ES-I3 (cell line): Measurements from ENCODE around the gene CCL28.
"Not testable (repeated sequence)": the region's sequence is repeated elsewhere in the genome, so short reads cannot be mapped to it uniquely, and the experiment has no call there.

Source experiments
- H3K36me3 ChIP-seq: 2 replicates; pipeline ENCODE4 v1.6.1; 2013; ENCODE audit warnings: mild to moderate bottlenecking, low read length, control low read depth, moderate library complexity; ENCODE audit not compliant: insufficient read depth
- H3K4me1 ChIP-seq: 2 replicates; pipeline ENCODE4 v1.6.1; 2013; ENCODE audit warnings: mild to moderate bottlenecking, control low read depth, low read length; ENCODE audit not compliant: insufficient read depth
- H3K9ac ChIP-seq: 2 replicates; pipeline ENCODE4 v1.6.1; 2013; ENCODE audit warnings: low read depth, mild to moderate bottlenecking, low read length, moderate library complexity
- H3K9me3 ChIP-seq: 2 replicates; pipeline ENCODE4 v1.6.1; 2013; ENCODE audit warnings: mild to moderate bottlenecking, low read length, moderate library complexity; ENCODE audit not compliant: control insufficient read depth, insufficient read depth

CCL28 gene

DNA sequence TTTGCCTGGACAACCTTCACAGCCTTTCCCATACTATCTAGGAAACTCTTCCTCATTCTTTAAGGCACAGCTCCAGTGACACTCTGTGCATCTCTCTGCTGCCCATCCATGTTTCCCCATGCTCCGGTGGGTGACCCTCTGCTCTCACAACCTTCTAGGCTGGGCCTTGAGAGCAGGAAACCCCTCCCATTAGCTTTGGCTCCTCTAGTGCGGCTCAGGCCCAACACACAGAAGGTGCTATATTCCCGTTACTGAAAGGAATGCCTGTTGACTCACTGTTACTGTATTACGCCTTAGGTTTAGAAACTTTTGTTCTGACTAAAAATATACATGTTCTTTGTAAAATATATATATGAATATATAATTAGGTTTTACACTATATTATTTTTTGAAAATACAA, 8.1 kb upstream of the CCL28 start:
- Histone ChIP-seq H3K36me3 (no peaks in the 10 kb centered on the region), H3K9me3 (no peaks in the 10 kb centered on the region), H3K4me1 (peaks cover 4% of the 10 kb centered on the region; the same call in 1 of the 2 replicates), H3K9ac (no peak overlapping the region)

DNA sequence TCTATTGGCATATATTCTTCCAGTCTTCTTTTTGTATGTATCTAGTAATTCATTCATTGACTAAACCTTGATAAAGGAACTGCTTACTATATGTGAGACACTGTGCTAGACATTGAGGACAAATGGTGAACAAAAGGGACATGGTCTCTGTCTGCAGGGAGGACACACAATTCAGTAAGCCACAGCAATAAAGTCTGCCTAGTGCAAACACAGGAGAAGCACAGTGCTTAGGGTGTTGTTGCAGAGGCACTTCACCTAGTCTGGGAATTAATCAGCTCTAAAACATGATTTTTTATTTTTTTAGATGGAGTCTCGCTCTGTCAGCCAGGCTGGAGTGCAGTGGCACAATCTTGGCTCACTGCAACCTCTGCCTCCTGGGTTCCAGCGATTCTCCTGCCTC, 6.4 kb upstream of the CCL28 start:
- Histone ChIP-seq H3K9ac (no peak overlapping the region), H3K4me1 (peaks cover 4% of the 10 kb centered on the region; the same call in 1 of the 2 replicates), H3K36me3 (no peaks in the 10 kb centered on the region), H3K9me3 (no peaks in the 10 kb centered on the region)

DNA sequence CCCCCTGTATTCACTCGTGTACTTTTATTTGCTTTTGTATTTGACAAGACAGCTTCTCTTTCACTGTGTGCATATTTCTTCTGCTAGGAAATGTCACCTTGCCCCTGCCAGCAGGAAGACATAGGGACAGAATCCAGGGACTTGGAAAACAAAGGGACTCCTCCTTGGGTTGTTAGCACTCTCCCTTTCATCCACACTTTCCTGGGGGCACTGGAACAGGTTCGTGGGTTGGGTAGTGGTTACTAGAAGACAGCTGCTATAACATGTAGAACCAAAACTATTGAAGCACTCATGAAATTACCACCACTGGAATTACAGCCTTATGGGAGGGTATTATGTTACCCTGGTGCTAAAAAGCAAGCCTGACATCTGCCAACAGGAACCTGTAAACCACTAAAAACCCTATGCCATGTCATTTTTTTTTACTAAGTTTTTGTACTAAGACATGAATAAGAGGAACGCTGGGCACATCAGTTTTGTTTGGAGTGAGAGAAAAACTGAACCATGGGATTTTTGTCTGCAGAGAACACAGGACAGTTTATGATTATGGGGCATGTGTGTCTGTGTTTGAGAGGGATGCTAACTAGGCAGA, 4.7 kb upstream of the CCL28 start:
- peaks cover 4% of the 10 kb centered on the region; the same call in 1 of the 2 replicates for H3K4me1 ChIP-seq
- H3K36me3 ChIP-seq: no peaks in the 10 kb centered on the region
- no peak overlapping the region for H3K9ac ChIP-seq
- H3K9me3 ChIP-seq: no peaks in the 10 kb centered on the region

DNA sequence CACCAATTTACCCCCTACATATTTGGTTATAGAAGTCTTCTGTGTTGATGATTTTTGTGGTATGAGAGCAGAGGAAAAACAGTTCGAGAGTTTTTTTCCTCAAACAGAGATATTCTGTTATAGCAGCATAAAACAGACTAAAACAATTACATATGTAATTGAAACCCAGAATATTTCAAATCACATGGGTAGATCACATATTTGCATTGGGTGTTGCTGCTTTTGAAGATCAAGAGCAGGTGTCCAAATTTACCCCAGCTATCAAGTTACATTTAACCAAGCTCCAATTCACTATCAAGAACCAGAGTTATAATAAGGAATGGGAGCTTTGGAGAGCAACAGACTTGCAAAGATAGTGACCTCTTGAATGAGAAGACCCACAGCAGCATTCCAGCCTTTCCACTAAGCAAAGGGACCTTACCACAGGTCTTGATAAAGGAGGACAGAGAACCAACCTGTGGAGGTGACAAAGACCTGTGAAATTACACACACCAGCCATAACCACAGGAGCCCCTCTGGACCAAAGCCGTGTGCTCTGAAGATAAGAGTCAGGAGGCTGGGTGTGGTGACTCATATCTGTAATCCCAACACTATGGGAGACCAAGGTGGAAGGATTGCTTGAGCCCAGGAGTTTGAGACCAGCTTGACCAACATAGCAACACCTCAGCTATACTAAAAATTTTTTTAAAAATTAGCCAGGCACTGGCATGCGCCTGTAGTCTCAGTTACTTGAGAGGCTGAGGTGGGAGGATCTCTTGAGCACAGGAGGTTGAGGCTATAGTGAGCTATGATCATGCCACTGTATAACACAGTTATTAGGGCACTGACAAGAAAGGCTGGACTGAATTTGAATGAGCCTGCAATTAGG, 4.0 kb upstream of the CCL28 start:
- no peak overlapping the region for H3K9ac ChIP-seq
- no peaks in the 10 kb centered on the region for H3K36me3 ChIP-seq
- H3K4me1 ChIP-seq: peaks cover 4% of the 10 kb centered on the region; the same call in 1 of the 2 replicates
- no peaks in the 10 kb centered on the region for H3K9me3 ChIP-seq

DNA sequence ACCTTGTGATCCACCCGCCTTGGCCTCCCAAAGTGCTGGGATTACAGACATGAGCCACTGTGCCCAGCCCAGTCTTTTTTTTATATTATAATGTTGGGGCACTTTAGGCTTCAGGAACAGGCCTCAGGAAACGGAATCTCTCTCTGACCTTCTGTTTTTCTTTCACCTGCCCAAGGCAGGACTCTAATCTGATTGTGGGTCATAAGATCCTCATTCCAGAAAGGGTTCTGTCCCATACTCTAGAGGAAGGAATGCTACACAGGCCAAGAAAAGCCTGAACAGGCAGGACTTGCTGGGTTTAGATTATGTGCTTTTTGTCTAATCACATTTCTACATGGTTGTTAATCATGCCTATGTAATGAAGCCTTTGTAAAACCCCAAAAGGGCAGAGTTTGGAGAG, 1.8 kb upstream of the CCL28 start:
- Histone ChIP-seq H3K9me3 (no peaks in the 10 kb centered on the region), H3K36me3 (no peaks in the 10 kb centered on the region), H3K9ac (no peak overlapping the region), H3K4me1 (no peaks in the 10 kb centered on the region)

DNA sequence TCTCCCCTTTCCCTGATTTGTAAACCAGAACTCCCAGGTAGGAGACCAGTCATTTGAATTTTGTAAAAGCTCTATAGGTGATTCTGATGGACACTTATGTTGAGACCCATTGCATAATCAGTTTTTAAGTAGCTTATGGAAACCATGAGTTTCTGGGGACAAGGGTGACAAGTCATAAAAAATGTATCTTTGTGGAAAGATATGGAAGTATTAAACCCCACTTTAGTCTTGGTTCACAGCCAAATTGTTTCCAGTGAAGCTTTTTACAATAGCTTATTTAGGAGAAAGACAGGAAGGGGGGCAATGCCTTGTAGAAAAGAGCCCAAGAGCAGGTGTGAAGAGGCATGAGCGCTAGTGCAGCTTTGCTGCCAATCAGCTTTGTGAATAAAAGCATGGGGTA, 453 bp upstream of the CCL28 start:
- no peak overlapping the region for H3K9ac ChIP-seq
- no peaks in the 10 kb centered on the region for H3K9me3 ChIP-seq
- no peaks in the 10 kb centered on the region for H3K4me1 ChIP-seq
- no peaks in the 10 kb centered on the region for H3K36me3 ChIP-seq

DNA sequence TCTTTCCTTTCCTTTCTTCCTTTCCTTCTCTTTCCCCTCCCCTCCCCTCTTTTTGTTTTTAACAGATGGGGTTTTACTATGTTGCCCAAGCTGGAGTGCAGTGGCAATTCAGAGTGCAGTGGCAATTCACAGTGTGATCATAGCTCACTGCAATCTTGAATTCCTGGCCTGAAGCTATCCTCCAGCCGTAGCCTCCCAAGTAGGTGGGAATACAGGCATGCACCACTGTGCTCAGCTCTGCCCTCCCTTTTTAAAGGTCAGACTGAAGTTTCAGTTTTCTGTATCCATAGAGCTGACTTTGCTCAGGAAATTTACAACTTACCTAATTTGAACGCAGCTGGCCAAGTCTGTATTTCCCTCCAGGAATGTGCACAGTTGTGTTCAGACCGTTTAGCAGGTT, 696 bp downstream of the CCL28 start:
- H3K9ac ChIP-seq: no peak overlapping the region
- no peaks in the 10 kb centered on the region for H3K9me3 ChIP-seq
- H3K36me3 ChIP-seq: no peaks in the 10 kb centered on the region
- no peaks in the 10 kb centered on the region for H3K4me1 ChIP-seq

DNA sequence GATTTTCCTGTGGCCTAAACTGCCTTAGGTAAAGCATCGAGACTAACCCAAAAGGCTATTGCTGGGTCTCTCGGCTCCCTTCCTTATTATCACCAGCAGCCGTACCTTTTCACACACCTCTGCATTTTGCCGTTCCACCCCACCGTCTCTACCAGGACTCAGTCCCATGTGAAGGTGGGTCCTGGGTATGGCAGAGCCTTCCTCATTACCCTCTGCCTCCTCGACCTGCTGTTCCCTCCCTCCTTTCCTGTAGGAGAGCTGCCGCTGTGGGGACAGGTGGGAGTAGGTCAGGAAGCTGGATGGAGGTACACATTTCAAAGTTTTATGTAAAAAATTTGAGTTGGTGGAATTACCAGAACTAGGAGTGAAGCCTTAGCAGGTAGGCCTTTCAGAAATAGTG, 1.8 kb downstream of the CCL28 start:
- H3K9me3 ChIP-seq: no peaks in the 10 kb centered on the region
- H3K4me1 ChIP-seq: no peaks in the 10 kb centered on the region
- no peak overlapping the region for H3K9ac ChIP-seq
- no peaks in the 10 kb centered on the region for H3K36me3 ChIP-seq

DNA sequence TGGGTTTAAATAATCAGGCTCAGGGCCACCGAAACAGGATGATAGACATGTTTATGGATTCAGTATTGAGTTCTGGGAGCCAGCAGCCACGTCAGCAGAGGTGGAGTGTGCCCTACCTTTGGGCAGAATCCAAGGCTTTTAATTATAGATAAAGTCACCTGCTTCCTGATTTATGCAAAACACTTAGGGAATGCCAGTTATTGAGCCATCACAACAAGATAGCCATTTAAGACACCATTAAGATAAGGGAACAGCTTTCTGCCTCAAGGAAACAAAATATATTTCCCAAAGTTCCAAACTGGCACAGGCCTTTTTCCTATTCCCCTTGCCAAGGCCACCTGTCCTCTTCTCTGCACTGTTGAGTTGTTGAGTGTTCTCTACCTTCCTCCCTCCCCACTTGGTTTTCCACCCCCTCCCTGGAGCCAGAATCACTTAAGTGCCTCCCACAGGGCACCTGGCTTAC, 2.4 kb downstream of the CCL28 start:
- H3K4me1 ChIP-seq: no peaks in the 10 kb centered on the region
- no peak overlapping the region for H3K9ac ChIP-seq
- H3K36me3 ChIP-seq: no peaks in the 10 kb centered on the region
- no peaks in the 10 kb centered on the region for H3K9me3 ChIP-seq

DNA sequence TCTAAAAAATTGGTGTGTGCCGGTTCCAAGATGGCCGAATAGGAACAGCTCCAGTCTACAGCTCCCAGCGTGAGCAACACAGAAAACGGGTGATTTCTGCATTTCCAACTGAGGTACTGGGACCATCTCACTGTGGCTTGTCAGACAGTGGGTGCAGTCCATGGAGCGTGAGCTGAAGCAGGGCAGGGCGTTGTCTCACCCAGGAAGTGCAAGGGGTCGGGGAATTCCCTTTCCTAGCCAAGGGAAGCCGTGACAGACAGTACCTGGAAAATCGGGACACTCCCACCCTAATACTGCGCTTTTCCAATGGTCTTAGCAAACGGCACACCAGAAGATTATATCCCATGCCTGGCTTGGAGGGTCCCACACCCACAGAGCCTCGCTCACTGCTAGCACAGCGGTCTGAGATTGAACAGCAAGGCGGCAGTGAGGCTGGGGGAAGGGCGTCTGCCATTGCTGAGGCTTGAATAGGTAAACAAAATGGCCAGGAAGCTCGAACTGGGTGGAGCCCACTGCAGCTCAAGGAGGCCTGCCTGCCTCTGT, 9.6 kb downstream of the CCL28 start:
- H3K9me3 ChIP-seq: not testable (repeated sequence)

DNA sequence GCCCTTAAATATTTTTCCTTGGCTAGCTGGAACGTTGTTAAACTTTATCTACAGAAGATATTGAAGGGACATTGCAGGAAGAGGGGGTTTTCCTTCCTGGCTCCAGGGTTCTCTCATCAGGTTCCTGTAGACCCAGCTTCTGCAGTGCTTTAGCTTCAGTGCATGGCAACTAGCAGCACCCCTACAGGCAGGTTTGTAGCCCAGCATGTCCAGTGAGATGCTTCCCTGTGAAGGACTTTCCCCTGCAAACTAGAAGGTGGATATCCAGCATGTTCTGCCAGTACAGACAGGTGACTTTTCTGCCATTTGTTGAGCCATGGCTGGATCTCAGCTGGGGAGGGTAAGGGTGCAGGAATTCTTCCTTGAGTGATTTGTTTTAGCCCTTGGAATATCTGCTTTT, 10.4 kb downstream of the CCL28 start:
- no peaks in the 10 kb centered on the region for H3K36me3 ChIP-seq
- no peak overlapping the region for H3K9ac ChIP-seq
- no peaks in the 10 kb centered on the region for H3K4me1 ChIP-seq
- H3K9me3 ChIP-seq: no peaks in the 10 kb centered on the region

More for the DNA sequence above, 9.6 kb downstream of the CCL28 start:
- not testable (repeated sequence) for H3K9ac ChIP-seq, H3K4me1 ChIP-seq, H3K36me3 ChIP-seq

DNA sequence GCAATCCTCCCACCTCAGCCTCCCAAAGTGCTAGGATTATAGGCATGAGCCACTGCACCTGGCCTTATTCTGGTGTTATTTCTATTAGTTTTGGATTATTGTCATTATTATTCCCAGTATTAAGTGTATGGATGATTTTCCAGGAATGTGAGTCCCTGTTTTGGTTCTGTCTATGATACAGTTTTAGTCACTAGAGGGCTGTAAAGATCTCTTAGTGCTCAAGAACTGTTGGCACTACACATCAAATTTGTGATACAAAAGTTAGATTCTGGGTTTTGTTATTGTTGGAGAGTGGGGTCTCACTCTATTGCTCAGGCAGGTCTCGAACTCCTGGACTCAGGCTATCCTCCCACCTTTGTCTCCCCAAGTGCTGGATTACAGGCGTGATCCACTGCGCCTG, 12.1 kb downstream of the CCL28 start:
- Histone ChIP-seq H3K4me1 (no peaks in the 10 kb centered on the region), H3K9ac (no peak overlapping the region), H3K36me3 (no peaks in the 10 kb centered on the region), H3K9me3 (no peaks in the 10 kb centered on the region)

DNA sequence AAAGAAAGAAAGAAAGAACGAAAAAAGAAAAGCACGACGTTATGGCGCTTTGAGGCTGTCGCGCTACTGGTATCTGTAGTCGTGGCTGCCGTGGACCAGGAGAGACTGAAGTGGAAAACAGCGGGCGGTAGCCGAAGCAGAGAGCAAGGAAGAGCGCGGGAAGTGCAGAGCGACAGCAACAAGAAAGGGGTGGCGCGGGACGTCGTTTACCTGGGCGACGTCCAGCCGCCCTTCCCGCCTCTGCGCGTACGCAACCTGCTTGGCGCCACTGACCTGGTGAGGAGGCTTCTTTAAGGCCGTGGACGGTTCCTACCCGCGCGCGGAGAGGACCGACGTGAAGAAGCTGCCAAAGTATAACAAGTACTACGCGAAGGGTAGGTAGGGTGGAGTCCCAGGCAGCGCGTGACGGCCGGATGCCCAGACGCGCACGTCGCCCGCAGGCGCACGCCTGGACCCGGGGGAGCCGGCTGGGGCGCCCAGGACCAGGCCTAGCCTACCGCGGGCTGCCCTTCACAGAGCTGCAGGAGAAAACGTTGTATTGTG, 15.4 kb downstream of the CCL28 start:
- Histone ChIP-seq H3K4me1 (no peaks in the 10 kb centered on the region), H3K9ac (no peak overlapping the region), H3K9me3 (no peaks in the 10 kb centered on the region), H3K36me3 (no peaks in the 10 kb centered on the region)

DNA sequence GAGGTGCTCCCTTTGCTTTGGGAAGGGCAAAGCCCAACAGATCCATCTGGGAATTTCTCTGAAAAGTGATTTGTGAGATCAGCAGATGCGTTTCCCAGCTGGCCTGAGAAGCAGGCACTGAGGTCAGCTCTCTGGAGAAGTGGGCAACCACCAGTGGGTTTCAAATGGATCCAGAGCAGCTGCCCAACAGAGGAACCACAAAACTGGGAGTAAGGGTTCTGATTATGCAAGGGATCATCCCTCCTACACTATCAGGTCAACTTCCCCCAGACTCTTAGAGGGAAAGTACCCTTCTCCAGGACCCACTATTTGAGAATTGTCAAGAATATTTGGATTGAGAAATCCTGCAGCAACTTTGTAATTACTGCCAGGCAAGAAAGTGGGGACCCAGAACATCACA, 21.7 kb downstream of the CCL28 start:
- Histone ChIP-seq H3K4me1 (no peaks in the 10 kb centered on the region), H3K36me3 (no peaks in the 10 kb centered on the region), H3K9me3 (no peaks in the 10 kb centered on the region), H3K9ac (no peak overlapping the region)
